IMR-90 (cell line): ENCODE results near the gene CROT. TPM values are rescaled to one million over a fixed set of nuclear protein-coding genes. Genes with fewer than 3 reads are reported as not detected.

Experiments used
- ATAC-seq: fragments of 200-7000 bp; cut with Tn5 transposase; 2 replicates; pipeline ENCODE4 v1.9.1; 2020; ENCODE audit warnings: low read depth, mild to moderate bottlenecking, moderate library complexity
- BruUV-seq: library from RNA; stranded (reverse); fragments of 400-500 nt; replicated peaks from 2 replicates; lab custom pipeline; 2021; lab: Mats Ljungman, UMichigan
- CTCF ChIA-PET: fragments of 300-600 bp; formaldehyde crosslinking; extraction: SDS; loops from one replicate; lab custom pipeline; 2021; ENCODE audit warnings: antibody characterized with exemption; lab: Yijun Ruan, JAX
- POLR2A ChIA-PET: fragments of 300-600 bp; sonication (Branson Sonifier 250); formaldehyde crosslinking; loops from one replicate; lab custom pipeline; 2022; ENCODE audit warnings: antibody characterized with exemption; ENCODE audit not compliant: unreplicated experiment; lab: Charles Lee
- DNase-seq: peaks from one replicate; pipeline ENCODE4 v3.0.0; 2013
- H2AFZ ChIP-seq: replicated peaks from 2 replicates; pipeline ENCODE3; 2013; ENCODE audit warnings: low read length, mild to moderate bottlenecking; ENCODE audit not compliant: poor library complexity
- H2AK5ac ChIP-seq: 2 replicates; pipeline ENCODE4 v1.6.1; 2013; ENCODE audit warnings: low read depth, low read length, inconsistent platforms
- H2AK9ac ChIP-seq: replicated peaks from 2 replicates; pipeline ENCODE3; 2013; ENCODE audit warnings: mild to moderate bottlenecking, low read depth, low read length, moderate library complexity; ENCODE audit not compliant: poor library complexity
- H2BK120ac ChIP-seq: 2 replicates; pipeline ENCODE4 v1.6.1; 2013; ENCODE audit warnings: low read depth, low read length, inconsistent platforms
- H2BK15ac ChIP-seq: 3 replicates; pipeline ENCODE4 v1.6.1; 2013; ENCODE audit warnings: low read depth, low read length, inconsistent platforms
- H2BK20ac ChIP-seq: 2 replicates; pipeline ENCODE4 v1.6.1; 2013; ENCODE audit warnings: low read depth, mild to moderate bottlenecking, inconsistent platforms, low read length, moderate library complexity
- H2BK5ac ChIP-seq: 2 replicates; pipeline ENCODE4 v1.6.1; 2013; ENCODE audit warnings: mild to moderate bottlenecking, low read depth, low read length, inconsistent platforms; ENCODE audit not compliant: poor library complexity, severe bottlenecking
- H3K14ac ChIP-seq: replicated peaks from 2 replicates; pipeline ENCODE4 v1.6.1; 2013; ENCODE audit warnings: low read depth, low read length, inconsistent platforms
- H3K18ac ChIP-seq: 2 replicates; pipeline ENCODE4 v1.6.1; 2013; ENCODE audit warnings: low read depth, low read length, control low read depth
- H3K23ac ChIP-seq: 2 replicates; pipeline ENCODE4 v1.6.1; 2013; ENCODE audit warnings: low read depth, low read length, inconsistent platforms
- H3K27ac ChIP-seq: 2 replicates; pipeline ENCODE4 v1.5.1; 2013; ENCODE audit warnings: mild to moderate bottlenecking, control low read depth, low read length; ENCODE audit not compliant: insufficient read depth
- H3K27me3 ChIP-seq: 2 replicates; pipeline ENCODE4 v1.6.1; 2013; ENCODE audit warnings: low read length; ENCODE audit not compliant: control insufficient read depth, insufficient read depth
- H3K36me3 ChIP-seq: 2 replicates; pipeline ENCODE4 v1.6.1; 2013; ENCODE audit warnings: low read length, mixed read lengths; ENCODE audit not compliant: control insufficient read depth, insufficient read depth
- H3K4ac ChIP-seq: 2 replicates; pipeline ENCODE4 v1.6.1; 2013; ENCODE audit warnings: low read depth, low read length, inconsistent platforms
- H3K4me1 ChIP-seq: 2 replicates; pipeline ENCODE4 v1.6.1; 2013; ENCODE audit warnings: low read length, mixed read lengths; ENCODE audit not compliant: control insufficient read depth, insufficient read depth
- H3K4me2 ChIP-seq: 2 replicates; pipeline ENCODE4 v1.6.1; 2013; ENCODE audit warnings: low read depth, mild to moderate bottlenecking, control low read depth, low read length, moderate library complexity
- H3K4me3 ChIP-seq: 2 replicates; pipeline ENCODE4 v1.5.1; 2013; ENCODE audit warnings: low read depth, mild to moderate bottlenecking, control low read depth, low read length, moderate library complexity; ENCODE audit not compliant: insufficient read depth
- H3K56ac ChIP-seq: 2 replicates; pipeline ENCODE4 v1.6.1; 2013; ENCODE audit warnings: low read length, inconsistent platforms; ENCODE audit not compliant: insufficient read depth; ENCODE audit errors: extremely low read depth
- H3K79me1 ChIP-seq, 2 experiments: 2 replicates each; pipeline ENCODE4 v1.6.1; 2013; ENCODE audit warnings: low read length in 2 of 2, inconsistent platforms in 1 of 2, low read depth in 1 of 2
- H3K9ac ChIP-seq: 2 replicates; pipeline ENCODE4 v1.6.1; 2013; ENCODE audit warnings: low read depth, low read length, control low read depth
- H3K9me1 ChIP-seq: 2 replicates; pipeline ENCODE4 v1.6.1; 2013; ENCODE audit warnings: low read length, inconsistent platforms; ENCODE audit not compliant: insufficient read depth
- H3K9me3 ChIP-seq: 2 replicates; pipeline ENCODE4 v1.6.1; 2013; ENCODE audit warnings: low read length; ENCODE audit not compliant: control insufficient read depth, insufficient read depth
- H4K20me1 ChIP-seq: 2 replicates; pipeline ENCODE4 v1.6.1; 2013; ENCODE audit warnings: low read length, inconsistent platforms; ENCODE audit not compliant: insufficient read depth
- H4K5ac ChIP-seq: 2 replicates; pipeline ENCODE4 v1.6.1; 2013; ENCODE audit warnings: mild to moderate bottlenecking, low read depth, low read length, control low read depth
- H4K8ac ChIP-seq, 2 experiments: 2 replicates each; pipeline ENCODE4 v1.6.1; 2013; ENCODE audit warnings: low read depth in 2 of 2, low read length in 2 of 2, control low read depth in 1 of 2, inconsistent platforms in 1 of 2
- H4K91ac ChIP-seq: 2 replicates; pipeline ENCODE4 v1.6.1; 2013; ENCODE audit warnings: low read depth, low read length, inconsistent platforms; ENCODE audit not compliant: insufficient read depth
- CEBPB ChIP-seq: IDR thresholded peaks from 2 replicates; pipeline ENCODE4 v1.6.1; 2012; ENCODE audit warnings: low read depth, low read length, improper control_type of control experiment
- CHD1 ChIP-seq: IDR thresholded peaks from 2 replicates; pipeline ENCODE4 v1.6.1; 2012; ENCODE audit warnings: low read depth, low read length, improper control_type of control experiment
- ELK1 ChIP-seq: fragments of 150-350 bp; IDR thresholded peaks from 2 replicates; pipeline ENCODE4 v1.6.1; 2016; ENCODE audit warnings: low read depth, mild to moderate bottlenecking, low read length, moderate library complexity, borderline replicate concordance
- FOS ChIP-seq: fragments of 150-350 bp; IDR thresholded peaks from 2 replicates; pipeline ENCODE4 v1.6.1; 2016; ENCODE audit warnings: low read depth, low read length
- MAFK ChIP-seq: IDR thresholded peaks from 2 replicates; pipeline ENCODE4 v1.6.1; 2012; ENCODE audit warnings: low read depth, low read length, improper control_type of control experiment
- MAZ ChIP-seq: IDR thresholded peaks from 2 replicates; pipeline ENCODE4 v1.6.1; 2012; ENCODE audit warnings: low read depth, mild to moderate bottlenecking, low read length, improper control_type of control experiment, moderate library complexity, borderline replicate concordance
- MXI1 ChIP-seq: IDR thresholded peaks from 2 replicates; pipeline ENCODE4 v1.6.1; 2012; ENCODE audit warnings: low read depth, mild to moderate bottlenecking, low read length, moderate library complexity, borderline replicate concordance
- NFE2L2 ChIP-seq: fragments of 150-350 bp; IDR thresholded peaks from 2 replicates; pipeline ENCODE4 v1.6.1; 2016; ENCODE audit warnings: low read depth, mild to moderate bottlenecking, low read length
- POLR2A ChIP-seq: IDR thresholded peaks from 2 replicates; pipeline ENCODE4 v1.6.1; 2012; ENCODE audit warnings: mild to moderate bottlenecking, low read depth, low read length
- RAD21 ChIP-seq: IDR thresholded peaks from 2 replicates; pipeline ENCODE4 v1.6.1; 2012; ENCODE audit warnings: low read length, improper control_type of control experiment
- RCOR1 ChIP-seq: IDR thresholded peaks from 2 replicates; pipeline ENCODE4 v1.6.1; 2012; ENCODE audit warnings: mild to moderate bottlenecking, low read length, improper control_type of control experiment; ENCODE audit not compliant: insufficient replicate concordance
- RFX5 ChIP-seq: IDR thresholded peaks from 2 replicates; pipeline ENCODE4 v1.8.0; 2012; ENCODE audit warnings: low read depth, mild to moderate bottlenecking, low read length, moderate library complexity
- SMC3 ChIP-seq: fragments of 150-350 bp; IDR thresholded peaks from 2 replicates; pipeline ENCODE4 v1.6.1; 2016; ENCODE audit warnings: low read depth, mild to moderate bottlenecking, antibody characterized with exemption, low read length, moderate library complexity
- WGBS, 2 experiments: methylation state at CpG; one replicate each; pipeline versions ENCODE4 v1.1.5 to v1.1.7; 2013; ENCODE audit warnings: missing lambda C conversion rate in 2 of 2; ENCODE audit not compliant: insufficient read length in 1 of 2; ENCODE audit errors: extremely low coverage in 2 of 2; 5-methylcytosine and 5-hydroxymethylcytosine counted together
- dilution Hi-C: fragments of 300-500 bp; cut with HindIII; formaldehyde crosslinking; loops from one replicate; pipeline ENCODE4 v1.14.3; 2018; ENCODE audit warnings: low sequenced_read_pairs; ENCODE audit not compliant: unreplicated experiment
- in situ Hi-C: fragments of 300-500 bp; cut with MboI; formaldehyde crosslinking; loops from 3 replicates; pipeline ENCODE4 v1.14.3; 2019; ENCODE audit warnings: low sequenced_read_pairs, inconsistent platforms, mixed read lengths
- intact Hi-C: fragments of 100-400 bp; cut with micrococcal nuclease; formaldehyde crosslinking; loops from 2 replicates; pipeline ENCODE4 v1.10.0; 2022
- polyA plus RNA-seq, 3 experiments: library from polyadenylated mRNA; depleted of rRNA; stranded (reverse); fragments of >200 nt; gene quantifications; 2 replicates each; pipeline ENCODE4 v1.2.3, GENCODE V29; 2012; ENCODE audit warnings: low replicate concordance in 1 of 3
- total RNA-seq: library from RNA; depleted of rRNA; stranded (reverse); fragments of >200 nt; gene quantifications from 2 replicates; pipeline ENCODE4 v1.2.3, GENCODE V29; 2012
- TF ChIP-seq, protein P1 (sequence below): conservative IDR thresholded peaks from 2 replicates; pipeline ENCODE4 v1.5.1; 2012; ENCODE audit warnings: mild to moderate bottlenecking, low read depth, low read length, improper control_type of control experiment
- TF ChIP-seq, protein P2 (sequence below): fragments of 150-350 bp; IDR thresholded peaks from 2 replicates; pipeline ENCODE4 v1.6.1; 2017; ENCODE audit warnings: mild to moderate bottlenecking, antibody characterized with exemption, low read length, low read depth

Gene CROT
- total and polyA plus RNA-seq, 2 of the 4 experiments (the other 2 are of a cell fraction): 7.5 to 10.0 TPM

GRCh38 chr7:87414794-87415188, 69.3 kb downstream of the CROT start:
- in situ Hi-C loops: loop anchor here (5.0 to 25.0 kb wide), 2 partner anchors 102 to 477 kb away; no protein-coding TSS in a partner anchor
- ChIA-PET CTCF (interaction anchor here (0.6 to 7.4 kb wide), 4 partner anchors 9 to 103 kb away, joined by 3 to 60 read pairs (median 20); no protein-coding TSS in a partner anchor), POLR2A (interaction anchor here (3.8 kb wide), 1 partner anchor 98 kb away, joined by 15 read pairs; no protein-coding TSS in a partner anchor)
- Histone ChIP-seq H3K79me1 (no peaks in the 10 kb centered on the region), H4K8ac (peak overlapping the region; percentile 23 to 44; a peak in 3 of 4 replicates), H3K9me1 (peaks cover 6% of the 10 kb centered on the region; the same call in 1 of the 2 replicates), H2BK5ac (peak overlapping the region; percentile 86), H4K20me1 (no peaks in the 10 kb centered on the region), H3K27me3 (peaks cover 2% of the 10 kb centered on the region; the same call in 1 of the 2 replicates), H2AK5ac (peak overlapping the region; percentile 91), H2AFZ (no peak overlapping the region), H2BK120ac (peak overlapping the region; percentile 96), H3K14ac (peak overlapping the region; percentile 43), H2BK20ac (peak overlapping the region; percentile 80), H2AK9ac (no peak overlapping the region), H3K4me2 (no peak overlapping the region), H3K4me3 (no peak overlapping the region), H3K4me1 (peaks cover 13% of the 10 kb centered on the region), H3K36me3 (no peaks in the 10 kb centered on the region), H3K23ac (peak overlapping the region; percentile 22; the same call in 1 of the 2 replicates), H2BK15ac (peak overlapping the region; percentile 98; the same call in 2 of the 3 replicates), H4K91ac (peak overlapping the region; percentile 82), H3K9ac (no peak overlapping the region), H3K27ac (peak overlapping the region; percentile 82; the same call in 1 of the 2 replicates), H3K18ac (peak overlapping the region; percentile 99), H4K5ac (peak overlapping the region; percentile 93), H3K9me3 (no peaks in the 10 kb centered on the region), H3K56ac (peak overlapping the region; percentile 16; the same call in 1 of the 2 replicates), H3K4ac (peak overlapping the region; percentile 73)
- DNase-seq: peak; percentile 51
- dilution Hi-C loops: no loop called here
- BruUV-seq: no TSS peak
- intact Hi-C loops: loop anchor here (5.0 kb wide), 3 partner anchors 262 to 477 kb away; partner anchors contain the start of gene DMTF1
- WGBS, 2 experiments: no CpG with 5 or more reads among the region's 2 CpGs
- peak; percentile 3; the same call in 1 of the 2 replicates for ATAC-seq
- TF ChIP-seq ELK1: no peak
- TF ChIP-seq POLR2A: no peak
- TF ChIP-seq RFX5: no peak
- TF ChIP-seq, protein P1, sequence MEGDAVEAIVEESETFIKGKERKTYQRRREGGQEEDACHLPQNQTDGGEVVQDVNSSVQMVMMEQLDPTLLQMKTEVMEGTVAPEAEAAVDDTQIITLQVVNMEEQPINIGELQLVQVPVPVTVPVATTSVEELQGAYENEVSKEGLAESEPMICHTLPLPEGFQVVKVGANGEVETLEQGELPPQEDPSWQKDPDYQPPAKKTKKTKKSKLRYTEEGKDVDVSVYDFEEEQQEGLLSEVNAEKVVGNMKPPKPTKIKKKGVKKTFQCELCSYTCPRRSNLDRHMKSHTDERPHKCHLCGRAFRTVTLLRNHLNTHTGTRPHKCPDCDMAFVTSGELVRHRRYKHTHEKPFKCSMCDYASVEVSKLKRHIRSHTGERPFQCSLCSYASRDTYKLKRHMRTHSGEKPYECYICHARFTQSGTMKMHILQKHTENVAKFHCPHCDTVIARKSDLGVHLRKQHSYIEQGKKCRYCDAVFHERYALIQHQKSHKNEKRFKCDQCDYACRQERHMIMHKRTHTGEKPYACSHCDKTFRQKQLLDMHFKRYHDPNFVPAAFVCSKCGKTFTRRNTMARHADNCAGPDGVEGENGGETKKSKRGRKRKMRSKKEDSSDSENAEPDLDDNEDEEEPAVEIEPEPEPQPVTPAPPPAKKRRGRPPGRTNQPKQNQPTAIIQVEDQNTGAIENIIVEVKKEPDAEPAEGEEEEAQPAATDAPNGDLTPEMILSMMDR: no peak
- no peak for TF ChIP-seq MAZ
- TF ChIP-seq NFE2L2: no peak
- TF ChIP-seq SMC3: no peak
- TF ChIP-seq RCOR1: no peak
- TF ChIP-seq FOS: no peak
- TF ChIP-seq MXI1: no peak
- TF ChIP-seq, protein P2, sequence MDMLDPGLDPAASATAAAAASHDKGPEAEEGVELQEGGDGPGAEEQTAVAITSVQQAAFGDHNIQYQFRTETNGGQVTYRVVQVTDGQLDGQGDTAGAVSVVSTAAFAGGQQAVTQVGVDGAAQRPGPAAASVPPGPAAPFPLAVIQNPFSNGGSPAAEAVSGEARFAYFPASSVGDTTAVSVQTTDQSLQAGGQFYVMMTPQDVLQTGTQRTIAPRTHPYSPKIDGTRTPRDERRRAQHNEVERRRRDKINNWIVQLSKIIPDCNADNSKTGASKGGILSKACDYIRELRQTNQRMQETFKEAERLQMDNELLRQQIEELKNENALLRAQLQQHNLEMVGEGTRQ: no peak
- no peak for TF ChIP-seq CHD1
- TF ChIP-seq MAFK: no peak
- TF ChIP-seq CEBPB: no peak
- TF ChIP-seq RAD21: no peak
